LoVo (cell line): Measurements from ENCODE around the gene RPS6KC1.
"Not testable (repeated sequence)": the region's sequence is repeated elsewhere in the genome, so short reads cannot be mapped to it uniquely, and the experiment has no call there.

ENCODE experiments used
- DNase-seq: peaks from one replicate; pipeline ENCODE4 v3.0.0-alpha.2; 2016; ENCODE audit warnings: low spot score

RPS6KC1 gene

GRCh38 chr1:213281640-213282301, 230.7 kb downstream of the RPS6KC1 start:
- DNase-seq = no peak

- no peak for DNase-seq
Observed at GRCh38 chr1:213284626-213285025, 233.6 kb downstream of the RPS6KC1 start.

GRCh38 chr1:213286235-213286634, 235.2 kb downstream of the RPS6KC1 start:
- DNase-seq = no peak

GRCh38 chr1:213287987-213288386, 236.9 kb downstream of the RPS6KC1 start:
- DNase-seq = no peak

- no peak for DNase-seq
Observed at GRCh38 chr1:213291526-213291925, 240.5 kb downstream of the RPS6KC1 start.

- DNase-seq = no peak
Observed at GRCh38 chr1:213292614-213293013, 241.6 kb downstream of the RPS6KC1 start.

- no peak for DNase-seq
Observed at GRCh38 chr1:213295860-213296259, 244.8 kb downstream of the RPS6KC1 start.

GRCh38 chr1:213296558-213296957, 245.5 kb downstream of the RPS6KC1 start:
- no peak for DNase-seq

GRCh38 chr1:213297021-213297420, 246.0 kb downstream of the RPS6KC1 start:
- DNase-seq = no peak

- DNase-seq = no peak
Observed at GRCh38 chr1:213300433-213300832, 249.4 kb downstream of the RPS6KC1 start.

GRCh38 chr1:213301524-213301923, 250.5 kb downstream of the RPS6KC1 start:
- DNase-seq = not testable (repeated sequence)

GRCh38 chr1:213303286-213303685, 252.2 kb downstream of the RPS6KC1 start:
- DNase-seq = no peak

GRCh38 chr1:213315571-213315970, 264.5 kb downstream of the RPS6KC1 start:
- no peak for DNase-seq

- not testable (repeated sequence) for DNase-seq
Observed at GRCh38 chr1:213318458-213318857, 267.4 kb downstream of the RPS6KC1 start.

GRCh38 chr1:213320191-213320870, 269.3 kb downstream of the RPS6KC1 start:
- DNase-seq = no peak
